ENCODE measurements around the gene GXYLT2. TPM values are rescaled to one million over a fixed set of nuclear protein-coding genes. Genes with fewer than 3 reads are reported as not detected.

The GXYLT2 gene
- total and polyA plus RNA-seq, 2 experiments from 2014 or later, result 25.7 to 36.4 TPM

DNA sequence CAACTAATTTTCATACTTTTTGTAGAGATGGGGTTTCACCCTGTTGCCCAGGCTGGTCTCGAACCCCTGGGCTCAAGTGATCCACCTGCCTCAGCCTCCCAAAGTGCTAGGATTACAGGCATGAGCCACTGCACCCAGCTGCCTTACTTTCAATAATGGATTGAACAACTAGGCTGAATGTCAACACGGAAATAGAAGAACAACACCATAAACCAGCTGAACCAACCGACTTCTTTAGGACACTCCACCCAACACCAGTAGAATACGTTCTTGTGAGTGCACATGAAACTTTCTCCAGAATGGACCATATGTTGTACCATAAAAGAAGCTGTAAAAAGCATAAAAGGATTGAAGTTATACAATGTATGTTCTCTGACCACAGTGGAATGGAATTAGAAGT, 42.9 kb downstream of the GXYLT2 start:
- no peak overlapping the region for H3K4me3 ChIP-seq
- DNase-seq (ENCODE audit: low read depth in 1 of 2, low spot score in 1 of 2), result no peak
- H3K4me1 ChIP-seq (ENCODE audit: low read depth), result no peaks in the 10 kb centered on the region
- no peak overlapping the region for H3K27ac ChIP-seq
- peaks cover 4% of the 10 kb centered on the region for H3K36me3 ChIP-seq
- H3K27me3 ChIP-seq, result no peaks in the 10 kb centered on the region
- TF ChIP-seq, protein P1, sequence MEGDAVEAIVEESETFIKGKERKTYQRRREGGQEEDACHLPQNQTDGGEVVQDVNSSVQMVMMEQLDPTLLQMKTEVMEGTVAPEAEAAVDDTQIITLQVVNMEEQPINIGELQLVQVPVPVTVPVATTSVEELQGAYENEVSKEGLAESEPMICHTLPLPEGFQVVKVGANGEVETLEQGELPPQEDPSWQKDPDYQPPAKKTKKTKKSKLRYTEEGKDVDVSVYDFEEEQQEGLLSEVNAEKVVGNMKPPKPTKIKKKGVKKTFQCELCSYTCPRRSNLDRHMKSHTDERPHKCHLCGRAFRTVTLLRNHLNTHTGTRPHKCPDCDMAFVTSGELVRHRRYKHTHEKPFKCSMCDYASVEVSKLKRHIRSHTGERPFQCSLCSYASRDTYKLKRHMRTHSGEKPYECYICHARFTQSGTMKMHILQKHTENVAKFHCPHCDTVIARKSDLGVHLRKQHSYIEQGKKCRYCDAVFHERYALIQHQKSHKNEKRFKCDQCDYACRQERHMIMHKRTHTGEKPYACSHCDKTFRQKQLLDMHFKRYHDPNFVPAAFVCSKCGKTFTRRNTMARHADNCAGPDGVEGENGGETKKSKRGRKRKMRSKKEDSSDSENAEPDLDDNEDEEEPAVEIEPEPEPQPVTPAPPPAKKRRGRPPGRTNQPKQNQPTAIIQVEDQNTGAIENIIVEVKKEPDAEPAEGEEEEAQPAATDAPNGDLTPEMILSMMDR (IDR thresholded peaks at IDR 0.05; ENCODE audit: low read depth, low read length), result no peak
- no peaks in the 10 kb centered on the region for H3K9me3 ChIP-seq (ENCODE audit: low read depth)

DNA sequence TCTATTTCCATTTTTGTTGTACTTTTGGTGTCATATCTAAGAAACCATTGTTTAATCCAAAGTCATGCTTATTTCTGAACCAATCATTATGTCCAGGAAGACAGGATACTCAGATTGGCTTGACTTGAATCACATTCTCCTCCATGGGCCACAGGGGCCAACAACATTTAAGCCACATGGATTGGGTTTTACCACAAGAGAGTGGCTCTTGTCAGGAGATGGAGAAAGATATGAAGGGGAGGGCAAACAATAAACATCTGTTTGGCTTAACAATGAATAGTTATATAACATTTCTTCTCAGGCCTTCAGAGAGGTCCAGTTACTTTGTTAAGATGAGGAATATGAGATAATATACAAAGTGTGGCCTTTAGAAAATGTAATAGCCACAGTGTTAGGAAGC, 44.6 kb downstream of the GXYLT2 start:
- TF ChIP-seq, protein P1 (IDR thresholded peaks at IDR 0.05; ENCODE audit: low read depth, low read length), result no peak
- no peak overlapping the region for H3K27ac ChIP-seq
- H3K4me3 ChIP-seq, result no peak overlapping the region
- no peaks in the 10 kb centered on the region for H3K9me3 ChIP-seq (ENCODE audit: low read depth)
- peaks cover 4% of the 10 kb centered on the region for H3K36me3 ChIP-seq
- no peaks in the 10 kb centered on the region for H3K27me3 ChIP-seq
- H3K4me1 ChIP-seq (ENCODE audit: low read depth), result no peaks in the 10 kb centered on the region
- DNase-seq (ENCODE audit: low read depth in 1 of 2, low spot score in 1 of 2), result no peak

- peak; percentile 50 to 100 for DNase-seq (ENCODE audit: low read depth in 1 of 2, low spot score in 1 of 2)
- Histone ChIP-seq H3K4me3 (no peak overlapping the region), H3K36me3 (no peaks in the 10 kb centered on the region), H3K27me3 (no peaks in the 10 kb centered on the region), H3K4me1 (ENCODE audit: low read depth) (peaks cover 10% of the 10 kb centered on the region), H3K27ac (peak overlapping the region; percentile 33), H3K9me3 (ENCODE audit: low read depth) (no peaks in the 10 kb centered on the region)
- TF ChIP-seq, protein P1 (IDR thresholded peaks at IDR 0.05; ENCODE audit: low read depth, low read length), result peak; percentile 56
These were observed 50.8 kb downstream of the GXYLT2 start for GRCh38 chr3:72938471-72939265.

DNA sequence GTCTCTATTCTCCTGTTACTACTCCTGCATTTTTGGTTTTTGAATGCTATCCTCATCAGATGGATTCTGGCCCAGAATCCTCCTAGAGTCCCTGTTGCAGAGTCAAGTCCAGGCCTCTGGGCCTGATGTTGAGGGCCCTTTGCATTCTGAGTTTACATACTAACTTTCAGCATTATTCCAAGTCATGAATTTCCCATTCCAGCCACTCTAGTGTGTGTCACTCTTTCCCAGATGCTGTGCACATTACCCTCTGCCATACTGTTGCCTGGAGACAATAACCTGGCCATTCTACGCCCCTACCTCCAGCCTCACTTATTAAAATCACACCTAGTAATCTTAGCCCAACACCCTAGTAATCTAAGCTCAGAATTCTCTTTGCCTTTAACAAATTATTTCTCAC, 53.4 kb downstream of the GXYLT2 start:
- no peak for DNase-seq (ENCODE audit: low read depth in 1 of 2, low spot score in 1 of 2)
- Histone ChIP-seq H3K27me3 (no peaks in the 10 kb centered on the region), H3K4me3 (no peak overlapping the region), H3K27ac (no peak overlapping the region), H3K4me1 (ENCODE audit: low read depth) (peaks cover 10% of the 10 kb centered on the region), H3K36me3 (no peaks in the 10 kb centered on the region), H3K9me3 (ENCODE audit: low read depth) (no peaks in the 10 kb centered on the region)
- TF ChIP-seq, protein P1 (IDR thresholded peaks at IDR 0.05; ENCODE audit: low read depth, low read length), result no peak

DNA sequence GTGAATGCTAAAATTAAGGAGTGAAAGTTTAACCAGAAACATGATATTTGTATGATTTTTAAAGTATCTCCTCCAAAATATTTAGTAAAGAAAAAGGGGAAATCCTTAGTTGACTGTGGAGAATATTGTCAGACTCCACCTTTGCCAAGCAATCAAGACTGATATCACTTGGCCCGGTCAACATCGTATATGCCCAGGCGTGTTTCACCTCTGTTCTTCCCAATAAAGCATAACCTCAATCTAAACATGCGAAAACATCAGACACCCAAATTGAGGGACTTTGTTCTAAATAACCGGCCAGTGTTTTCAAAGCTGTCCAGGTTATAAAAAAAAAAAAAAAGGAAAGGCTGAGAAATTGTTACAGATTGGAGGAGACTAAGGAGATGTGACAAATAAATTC, 54.6 kb downstream of the GXYLT2 start:
- no peak for DNase-seq (ENCODE audit: low read depth in 1 of 2, low spot score in 1 of 2)
- TF ChIP-seq, protein P1 (IDR thresholded peaks at IDR 0.05; ENCODE audit: low read depth, low read length), result no peak
- no peaks in the 10 kb centered on the region for H3K27me3 ChIP-seq
- H3K9me3 ChIP-seq (ENCODE audit: low read depth), result no peaks in the 10 kb centered on the region
- H3K4me1 ChIP-seq (ENCODE audit: low read depth), result peaks cover 10% of the 10 kb centered on the region
- no peak overlapping the region for H3K27ac ChIP-seq
- H3K4me3 ChIP-seq, result no peak overlapping the region
- H3K36me3 ChIP-seq, result no peaks in the 10 kb centered on the region
